Amniotic stem cell (primary cell): Measurements from ENCODE around the gene SGMS1.
"Not testable (repeated sequence)": the region's sequence is repeated elsewhere in the genome, so short reads cannot be mapped to it uniquely, and the experiment has no call there.

ENCODE experiments used
- DNase-seq: peaks from one replicate; lab custom pipeline; 2025; lab: John Stamatoyannopoulos, UW

The SGMS1 gene

DNA sequence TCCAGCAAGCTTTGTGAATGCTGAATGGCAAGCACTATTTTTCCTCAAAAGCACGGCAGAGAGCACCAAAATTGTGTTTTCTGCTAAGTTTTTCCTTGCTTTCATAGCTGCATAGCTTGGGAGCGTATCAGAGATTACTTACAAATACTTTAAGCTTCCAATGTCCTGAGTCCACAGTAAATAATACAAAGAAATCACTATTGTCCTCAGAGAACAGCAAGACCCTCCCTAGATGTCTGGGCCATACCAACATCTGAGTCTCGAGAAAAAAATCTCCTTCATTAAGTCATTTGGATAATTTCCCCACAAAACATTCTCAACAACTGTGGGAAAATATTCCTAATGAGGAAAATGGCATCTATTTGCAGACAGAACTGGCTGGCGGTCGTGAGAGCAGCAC lies 41.7 kb downstream of the SGMS1 start:
- DNase-seq, result no peak

GRCh38 chr10:50580262-50580891 lies 43.4 kb downstream of the SGMS1 start:
- DNase-seq, result no peak

DNA sequence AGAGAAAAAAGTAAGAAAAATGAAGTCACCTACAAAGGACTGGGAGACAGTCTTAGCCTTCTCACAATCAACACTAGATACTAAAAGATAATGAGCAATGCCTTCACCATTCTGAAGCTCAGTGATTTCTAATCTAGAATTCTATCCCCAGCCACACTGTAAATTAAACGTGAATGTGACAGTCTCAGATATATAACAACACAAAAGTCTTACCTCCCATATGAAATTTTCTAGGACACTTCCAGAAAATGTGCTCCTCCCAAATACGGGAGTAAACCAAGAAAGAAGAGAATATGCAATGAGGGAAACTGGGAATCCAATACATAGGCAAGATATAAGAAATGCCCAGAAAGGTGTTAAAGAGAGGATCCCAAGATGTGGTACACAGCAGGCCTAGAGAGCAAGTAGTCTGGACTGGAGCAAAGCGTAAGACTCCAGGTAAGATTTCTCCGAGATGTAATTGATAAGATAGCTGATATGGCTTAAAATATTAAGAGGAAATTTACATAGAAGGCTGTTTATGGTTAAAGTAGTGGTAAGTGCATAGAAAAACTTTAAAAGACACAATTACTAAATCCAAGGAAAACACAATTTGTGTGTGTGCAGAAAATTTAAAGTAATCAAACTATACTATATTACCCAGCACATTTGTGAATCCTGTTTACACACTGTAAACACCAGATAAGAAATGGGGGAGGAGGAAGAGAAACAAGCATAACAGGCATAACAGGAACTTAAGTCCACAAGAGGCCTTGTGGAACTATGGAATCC lies 44.1 kb downstream of the SGMS1 start:
- DNase-seq, result no peak

DNA sequence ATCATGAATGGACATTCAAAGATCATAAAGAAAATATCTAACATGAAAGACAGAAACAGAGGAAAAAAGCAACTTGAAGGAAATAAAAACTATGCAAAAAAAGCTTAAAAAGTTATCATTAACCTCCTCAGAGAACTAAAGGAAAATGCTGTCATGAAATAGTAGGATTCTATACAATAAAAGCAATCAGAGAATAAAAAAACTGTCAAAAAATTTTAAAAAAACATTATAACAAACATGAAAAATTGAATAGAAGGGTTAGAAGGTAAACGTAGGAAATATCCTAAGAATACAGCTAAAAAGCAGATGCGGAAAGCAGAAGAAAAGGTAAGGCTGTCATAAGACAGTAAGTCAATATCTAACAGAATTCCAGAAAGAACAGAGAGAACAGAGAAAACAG lies 44.8 kb downstream of the SGMS1 start:
- DNase-seq, result no peak

GRCh38 chr10:50577681-50578350 lies 45.9 kb downstream of the SGMS1 start:
- DNase-seq, result no peak

GRCh38 chr10:50577010-50577409 lies 46.7 kb downstream of the SGMS1 start:
- DNase-seq, result no peak

GRCh38 chr10:50576245-50576815 lies 47.4 kb downstream of the SGMS1 start:
- DNase-seq, result no peak

GRCh38 chr10:50575477-50576244 lies 48.1 kb downstream of the SGMS1 start:
- DNase-seq, result no peak

DNA sequence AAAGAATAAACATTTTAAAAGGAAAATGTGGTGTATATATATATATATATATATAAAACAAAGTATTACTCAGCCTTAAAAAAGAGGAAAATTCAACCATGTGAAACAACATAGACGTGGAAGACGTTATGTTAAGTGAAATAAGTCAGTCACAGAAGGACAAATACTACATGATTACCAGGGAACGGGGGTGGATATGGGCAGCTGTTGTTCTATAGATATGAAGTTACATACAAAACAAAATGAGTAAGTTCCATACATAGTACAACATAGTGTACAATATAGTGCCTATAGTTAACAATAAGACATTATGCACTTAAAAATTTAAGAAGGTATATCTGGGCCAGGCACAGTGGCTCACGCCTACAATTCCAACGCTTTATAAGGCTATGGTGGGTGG lies 48.8 kb downstream of the SGMS1 start:
- no peak for DNase-seq

DNA sequence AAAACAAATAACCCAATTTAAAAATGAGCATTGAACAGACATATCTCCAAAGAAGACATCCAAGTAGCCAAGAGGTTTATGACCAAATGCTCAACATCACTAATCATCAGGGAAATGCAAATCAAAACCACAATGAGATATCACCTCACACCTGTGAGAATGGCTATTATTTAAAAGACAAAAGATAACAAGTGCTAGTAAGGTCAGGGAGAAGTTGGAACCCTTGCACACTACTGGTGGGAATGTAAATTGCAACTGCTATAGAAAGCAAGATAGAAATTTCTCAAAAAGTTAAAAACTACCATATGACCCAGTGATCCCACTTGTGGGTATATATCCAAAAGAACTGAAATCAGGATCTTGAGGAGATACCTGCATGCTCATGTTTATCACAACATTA lies 49.5 kb downstream of the SGMS1 start:
- DNase-seq, result no peak

- DNase-seq, result no peak
These were observed 51.7 kb downstream of the SGMS1 start for GRCh38 chr10:50572017-50572491.

GRCh38 chr10:50568750-50569149 lies 55.0 kb downstream of the SGMS1 start:
- DNase-seq, result not testable (repeated sequence)

GRCh38 chr10:50567384-50567783 lies 56.4 kb downstream of the SGMS1 start:
- no peak for DNase-seq

GRCh38 chr10:50566150-50566549 lies 57.6 kb downstream of the SGMS1 start:
- DNase-seq, result no peak

- DNase-seq, result no peak
These were observed 58.3 kb downstream of the SGMS1 start for GRCh38 chr10:50565301-50566083.

DNA sequence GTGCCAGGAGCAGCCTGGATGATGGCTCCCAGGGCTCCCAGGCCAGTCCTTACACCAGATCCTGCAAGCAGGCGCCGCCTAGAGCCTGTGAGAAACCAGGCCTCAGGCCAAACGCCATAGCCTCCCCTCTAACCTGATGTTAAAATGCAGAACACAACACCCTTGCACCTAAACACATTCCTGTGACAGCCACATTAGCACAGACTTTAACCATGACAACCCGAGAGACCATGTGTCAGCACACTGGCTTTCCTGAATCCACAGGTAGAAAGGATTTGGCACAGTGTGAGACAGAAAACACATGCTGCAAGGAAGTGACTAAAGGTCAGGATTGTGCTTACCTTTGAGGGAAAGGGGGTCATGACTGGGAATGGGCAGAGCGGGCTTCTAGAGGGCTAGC lies 59.9 kb downstream of the SGMS1 start:
- DNase-seq, result no peak

GRCh38 chr10:50561816-50562215 lies 61.9 kb downstream of the SGMS1 start:
- DNase-seq, result no peak

GRCh38 chr10:50561266-50561665 lies 62.5 kb downstream of the SGMS1 start:
- DNase-seq, result peak; percentile 73

GRCh38 chr10:50560370-50560769 lies 63.4 kb downstream of the SGMS1 start:
- no peak for DNase-seq

DNA sequence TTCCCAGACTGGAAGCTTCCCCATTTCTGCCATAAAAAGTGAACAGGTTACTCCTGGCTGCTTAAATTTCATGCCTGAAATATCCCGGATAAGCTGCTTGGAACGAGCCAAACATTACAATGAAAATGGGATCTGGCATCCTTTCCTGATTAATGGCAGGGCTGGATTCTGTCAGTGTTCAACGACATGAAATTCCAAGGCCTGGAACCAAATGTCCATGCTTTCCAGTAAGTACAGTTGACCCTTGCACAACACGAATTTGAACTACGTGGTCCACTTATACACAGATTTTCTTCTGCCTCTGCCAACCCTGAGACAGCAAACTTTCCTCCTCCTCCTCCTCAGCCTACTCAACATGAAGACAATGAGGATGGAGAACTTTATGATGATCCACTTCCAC lies 65.4 kb downstream of the SGMS1 start:
- no peak for DNase-seq

DNA sequence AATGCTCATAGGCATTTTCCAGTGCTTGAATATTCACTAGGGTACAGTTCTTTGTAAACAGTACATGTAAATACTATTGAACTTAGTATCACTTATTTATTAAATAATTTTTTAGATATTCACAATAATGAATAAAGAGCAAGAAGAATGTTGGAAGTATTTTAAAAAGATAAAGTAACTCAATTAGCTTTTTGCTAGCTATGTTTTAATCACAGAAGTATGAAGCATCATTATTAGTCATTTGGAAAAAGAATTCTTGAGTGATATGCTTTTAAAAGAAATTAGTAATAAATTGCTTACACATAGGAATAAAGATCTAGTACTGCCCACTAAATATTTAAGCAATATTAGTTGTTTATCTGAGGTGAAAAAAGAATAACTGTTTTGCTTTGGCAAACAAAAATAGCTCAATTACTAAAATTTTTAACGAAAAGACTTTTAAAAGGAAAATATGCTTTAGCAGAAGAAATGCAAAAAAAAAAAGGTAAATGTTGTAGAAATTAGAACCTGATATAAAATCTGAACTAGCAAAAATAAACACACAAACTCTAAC lies 66.5 kb downstream of the SGMS1 start:
- no peak for DNase-seq
